Measurements from ENCODE around the gene PDIA4. TPM values are rescaled to one million over a fixed set of nuclear protein-coding genes. Genes with fewer than 3 reads are reported as not detected.

PDIA4 gene
- 151 and 154 TPM in 2 replicates for total RNA-seq
- long read RNA-seq, transcript PDIA4-201 (10 exons, 2,903 nt), result major isoform, 304 of 371 reads
- long read RNA-seq, partial matches to known transcripts, result 28 of 371 reads
- long read RNA-seq, other reads (novel, unspliced or antisense), result 38 of 371 reads

- no peaks in the 10 kb centered on the region for H3K36me3 Mint-ChIP-seq (ENCODE audit: low read depth)
- H3K4me3 Mint-ChIP-seq, result peak within 1 kb of the TSS; percentile 98
- H3K27me3 Mint-ChIP-seq (ENCODE audit: low read depth), result peaks cover 2% of the 10 kb centered on the region
- peak within 1 kb of the TSS; percentile 99 for H3K27ac Mint-ChIP-seq (ENCODE audit: unreplicated experiment)
- H3K4me1 Mint-ChIP-seq, result peaks cover 37% of the 10 kb centered on the region
- peaks cover 2% of the 10 kb centered on the region for H3K9me3 Mint-ChIP-seq
- peak; percentile 47 for TF ChIP-seq CTCF (conservative IDR thresholded peaks at IDR 0.05)
- peak; percentile 99 for DNase-seq (ENCODE audit: low read depth, low spot score)
These were observed at the start of gene PDIA4 for GRCh38 chr7:149028346-149029109. TSS of gene PDIA4 (minus strand) at chr7:149028505. CDS start at chr7:149028408, 97 bp downstream.

- peaks cover 16% of the 10 kb centered on the region for H3K36me3 Mint-ChIP-seq (ENCODE audit: low read depth)
- H3K27ac Mint-ChIP-seq (ENCODE audit: unreplicated experiment), result no peak overlapping the region
- DNase-seq (ENCODE audit: low read depth, low spot score), result no peak
- no peaks in the 10 kb centered on the region for H3K9me3 Mint-ChIP-seq
- no peak for TF ChIP-seq CTCF (conservative IDR thresholded peaks at IDR 0.05)
- no peaks in the 10 kb centered on the region for H3K4me1 Mint-ChIP-seq
- no peaks in the 10 kb centered on the region for H3K27me3 Mint-ChIP-seq (ENCODE audit: low read depth)
- H3K4me3 Mint-ChIP-seq, result no peak overlapping the region
These were observed 49.3 kb upstream of the PDIA4 start for GRCh38 chr7:149077594-149077993.

GRCh38 chr7:149075286-149075685, 47.0 kb upstream of the PDIA4 start:
- Mint-ChIP-seq H3K36me3 (ENCODE audit: low read depth) (peaks cover 19% of the 10 kb centered on the region), H3K4me3 (no peak overlapping the region), H3K4me1 (no peaks in the 10 kb centered on the region), H3K27me3 (ENCODE audit: low read depth) (no peaks in the 10 kb centered on the region), H3K27ac (ENCODE audit: unreplicated experiment) (no peak overlapping the region), H3K9me3 (no peaks in the 10 kb centered on the region)
- no peak for TF ChIP-seq CTCF (conservative IDR thresholded peaks at IDR 0.05)
- DNase-seq (ENCODE audit: low read depth, low spot score), result no peak

GRCh38 chr7:149074116-149074885, 46.0 kb upstream of the PDIA4 start:
- Mint-ChIP-seq H3K27me3 (ENCODE audit: low read depth) (no peaks in the 10 kb centered on the region), H3K4me3 (no peak overlapping the region), H3K9me3 (no peaks in the 10 kb centered on the region), H3K36me3 (ENCODE audit: low read depth) (peaks cover 17% of the 10 kb centered on the region), H3K27ac (ENCODE audit: unreplicated experiment) (no peak overlapping the region), H3K4me1 (no peaks in the 10 kb centered on the region)
- no peak for DNase-seq (ENCODE audit: low read depth, low spot score)
- no peak for TF ChIP-seq CTCF (conservative IDR thresholded peaks at IDR 0.05)

- Mint-ChIP-seq H3K27ac (ENCODE audit: unreplicated experiment) (peak overlapping the region; percentile 92), H3K27me3 (ENCODE audit: low read depth) (no peaks in the 10 kb centered on the region), H3K9me3 (no peaks in the 10 kb centered on the region), H3K4me1 (no peaks in the 10 kb centered on the region), H3K4me3 (peak overlapping the region; percentile 3), H3K36me3 (ENCODE audit: low read depth) (peaks cover 22% of the 10 kb centered on the region)
- no peak for DNase-seq (ENCODE audit: low read depth, low spot score)
- TF ChIP-seq CTCF (conservative IDR thresholded peaks at IDR 0.05), result no peak
These were observed 44.1 kb upstream of the PDIA4 start for GRCh38 chr7:149072438-149072775.

Measured in neural crest cell (in vitro differentiated cells).